Measurements from ENCODE around the gene AQP2.

DNA sequence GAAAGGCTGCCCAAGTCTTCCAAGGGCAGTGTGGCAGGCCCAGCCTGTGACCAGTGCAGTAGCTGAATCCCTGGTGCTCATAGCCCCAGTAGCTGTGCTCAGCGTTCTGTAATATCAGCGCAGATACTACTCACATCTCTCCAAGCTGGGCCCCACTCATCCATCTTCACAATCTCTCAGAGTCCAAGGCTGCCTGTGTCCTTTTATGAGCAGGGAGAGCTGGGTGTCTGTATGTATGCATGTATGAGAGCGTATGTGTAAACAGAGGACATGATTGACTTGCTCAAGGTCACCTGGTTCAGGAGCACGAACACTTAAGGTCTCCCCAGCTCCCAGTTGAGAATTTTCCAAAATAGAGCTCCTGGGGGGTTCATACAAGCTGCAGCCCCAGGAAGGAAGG, 27.6 kb downstream of the AQP2 start:
- no peak for TF ChIP-seq POLR2A (IDR thresholded peaks at IDR 0.05)
- TF ChIP-seq, protein P1, sequence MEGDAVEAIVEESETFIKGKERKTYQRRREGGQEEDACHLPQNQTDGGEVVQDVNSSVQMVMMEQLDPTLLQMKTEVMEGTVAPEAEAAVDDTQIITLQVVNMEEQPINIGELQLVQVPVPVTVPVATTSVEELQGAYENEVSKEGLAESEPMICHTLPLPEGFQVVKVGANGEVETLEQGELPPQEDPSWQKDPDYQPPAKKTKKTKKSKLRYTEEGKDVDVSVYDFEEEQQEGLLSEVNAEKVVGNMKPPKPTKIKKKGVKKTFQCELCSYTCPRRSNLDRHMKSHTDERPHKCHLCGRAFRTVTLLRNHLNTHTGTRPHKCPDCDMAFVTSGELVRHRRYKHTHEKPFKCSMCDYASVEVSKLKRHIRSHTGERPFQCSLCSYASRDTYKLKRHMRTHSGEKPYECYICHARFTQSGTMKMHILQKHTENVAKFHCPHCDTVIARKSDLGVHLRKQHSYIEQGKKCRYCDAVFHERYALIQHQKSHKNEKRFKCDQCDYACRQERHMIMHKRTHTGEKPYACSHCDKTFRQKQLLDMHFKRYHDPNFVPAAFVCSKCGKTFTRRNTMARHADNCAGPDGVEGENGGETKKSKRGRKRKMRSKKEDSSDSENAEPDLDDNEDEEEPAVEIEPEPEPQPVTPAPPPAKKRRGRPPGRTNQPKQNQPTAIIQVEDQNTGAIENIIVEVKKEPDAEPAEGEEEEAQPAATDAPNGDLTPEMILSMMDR (IDR thresholded peaks at IDR 0.05 in 4 of 5, conservative IDR thresholded peaks at IDR 0.05 in 1 of 5) = no peak
